ENCODE data around the gene FLRT1.
A peak's percentile ranks its signal among the peaks of the same experiment; 100 is the strongest.

FLRT1 gene

DNA sequence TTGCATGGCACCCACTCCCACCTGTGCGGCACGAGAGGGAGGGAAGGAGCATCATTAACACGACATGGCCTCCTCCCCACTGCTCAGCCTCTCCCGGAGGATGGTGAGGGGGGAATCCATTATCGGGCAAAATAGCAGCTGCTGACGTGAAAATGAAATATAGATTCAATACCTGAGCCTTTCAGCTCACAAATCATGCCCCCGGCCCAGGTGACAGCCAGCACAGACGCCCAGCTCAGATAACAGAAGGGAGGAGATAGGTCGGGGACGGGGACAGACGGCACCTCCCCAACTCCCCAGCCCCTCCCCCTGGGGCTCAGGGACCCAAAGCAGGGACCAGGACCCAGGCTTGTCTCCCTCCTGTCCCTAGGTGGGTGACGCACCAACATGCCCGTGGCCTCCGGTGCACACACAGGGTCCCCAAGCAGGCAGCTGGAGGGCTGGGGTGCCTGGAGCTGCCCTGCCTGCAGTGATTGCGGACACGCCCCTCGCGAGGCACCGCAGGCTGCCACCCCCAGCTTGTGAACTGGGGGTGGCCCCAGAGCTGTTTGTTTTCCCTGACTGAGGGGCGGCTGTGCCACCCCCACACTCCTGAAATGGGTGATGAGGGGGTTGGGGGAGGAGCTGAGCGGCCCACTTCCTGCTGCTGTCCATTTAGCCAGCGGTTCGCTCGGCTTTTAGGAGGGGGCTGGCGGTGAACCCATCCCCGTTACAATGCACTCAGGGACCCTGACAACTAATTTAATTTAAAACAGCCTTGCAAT, 31.7 kb downstream of the FLRT1 start:
- no peak for DNase-seq (ENCODE audit: low read depth)

DNA sequence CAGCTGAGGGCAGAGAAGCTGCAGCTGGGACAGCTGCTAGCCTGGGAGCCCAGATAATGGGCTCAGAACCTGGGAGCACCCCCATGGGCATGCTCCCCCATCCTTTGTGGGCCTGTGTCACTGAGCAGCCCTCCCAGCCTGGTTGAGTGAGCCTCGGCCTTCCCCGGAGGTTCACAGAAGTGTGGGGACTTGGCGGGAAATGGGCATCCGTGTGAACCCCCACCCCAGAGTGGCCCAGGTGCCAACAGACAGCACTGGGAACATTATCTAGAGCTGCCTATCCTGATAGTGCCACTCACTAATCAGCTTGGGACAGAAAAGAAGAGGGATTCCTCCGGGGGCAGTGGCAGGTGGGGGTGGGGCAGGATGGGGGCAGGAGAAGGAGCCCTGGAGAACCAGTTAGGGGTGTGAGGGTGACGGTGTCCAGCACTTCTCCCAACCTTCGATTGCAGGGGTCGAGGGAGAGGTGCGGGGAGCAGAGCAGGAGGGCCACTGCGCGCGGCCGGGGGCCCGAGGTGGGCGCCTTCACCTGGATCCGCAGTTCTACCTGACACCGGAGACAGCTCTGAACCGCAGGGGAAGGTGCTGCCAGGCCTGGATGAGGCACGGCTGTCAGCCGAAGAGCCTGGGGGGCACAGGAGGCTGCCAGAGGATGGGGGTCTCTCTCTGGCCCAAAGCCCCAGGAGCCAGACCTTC, 33.1 kb downstream of the FLRT1 start:
- DNase-seq (ENCODE audit: low read depth), result no peak

DNA sequence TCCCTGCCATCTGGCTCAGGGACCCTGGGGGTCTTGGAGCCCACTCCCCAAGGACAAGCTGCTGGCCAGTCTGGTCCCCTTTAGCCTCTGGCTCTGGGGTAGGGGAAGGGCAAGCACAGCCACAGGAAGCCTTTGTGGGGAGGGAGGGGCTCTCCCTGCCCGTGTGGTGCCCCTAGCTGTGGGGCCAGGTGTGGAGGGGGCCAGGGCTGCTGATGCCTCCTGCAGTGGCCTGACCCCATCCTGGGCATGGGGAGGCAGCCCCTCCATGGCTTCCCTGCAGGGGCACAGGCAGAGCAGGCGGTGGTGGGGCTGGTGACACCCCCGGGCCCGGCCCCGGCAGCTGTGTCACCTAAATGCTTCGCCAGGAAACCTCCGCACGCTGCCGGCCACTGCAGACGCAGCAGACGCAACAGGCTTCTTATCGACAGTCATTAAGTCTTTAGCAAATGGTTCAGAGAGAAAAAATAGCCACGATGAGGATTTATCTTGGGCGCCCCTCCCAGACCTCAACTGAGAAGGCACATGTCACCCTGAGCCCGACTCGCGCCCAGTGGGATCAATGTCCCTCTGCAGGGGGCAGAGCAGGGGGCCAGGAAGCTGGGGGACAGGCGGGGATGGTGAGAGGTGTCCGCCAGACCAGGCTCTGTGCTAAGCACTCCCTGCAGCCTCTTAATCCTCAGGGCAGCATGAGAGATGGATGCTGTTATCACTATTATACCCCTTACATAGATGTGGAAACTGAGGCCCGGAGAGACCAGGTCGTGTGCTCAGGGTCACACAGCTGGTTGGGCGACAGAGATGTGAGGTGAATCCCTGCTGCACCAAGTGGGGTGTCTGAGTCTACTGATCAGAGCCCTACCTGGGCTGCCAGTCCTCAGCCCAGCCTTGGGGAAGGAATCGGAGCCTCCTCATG, 33.9 kb downstream of the FLRT1 start:
- no peak for DNase-seq (ENCODE audit: low read depth)

DNA sequence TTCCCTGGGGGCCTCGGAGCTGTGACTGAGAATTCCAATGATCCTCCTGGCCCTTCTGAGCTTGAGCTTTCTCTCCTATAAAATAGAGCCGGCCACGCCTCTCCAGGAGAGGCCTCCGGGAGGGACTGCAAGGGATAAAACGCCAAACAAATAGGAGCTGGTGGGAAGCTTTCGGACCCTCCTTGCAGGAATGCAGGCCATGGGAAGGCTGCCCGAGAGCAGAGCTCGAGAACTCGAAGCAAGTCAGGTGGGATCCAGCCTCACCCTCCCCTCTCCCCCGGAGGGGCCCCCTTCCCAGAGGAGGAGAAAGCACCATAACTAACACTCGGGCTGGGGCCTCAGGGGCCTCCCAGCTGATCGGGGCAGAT, 34.6 kb downstream of the FLRT1 start:
- DNase-seq (ENCODE audit: low read depth), result no peak

DNA sequence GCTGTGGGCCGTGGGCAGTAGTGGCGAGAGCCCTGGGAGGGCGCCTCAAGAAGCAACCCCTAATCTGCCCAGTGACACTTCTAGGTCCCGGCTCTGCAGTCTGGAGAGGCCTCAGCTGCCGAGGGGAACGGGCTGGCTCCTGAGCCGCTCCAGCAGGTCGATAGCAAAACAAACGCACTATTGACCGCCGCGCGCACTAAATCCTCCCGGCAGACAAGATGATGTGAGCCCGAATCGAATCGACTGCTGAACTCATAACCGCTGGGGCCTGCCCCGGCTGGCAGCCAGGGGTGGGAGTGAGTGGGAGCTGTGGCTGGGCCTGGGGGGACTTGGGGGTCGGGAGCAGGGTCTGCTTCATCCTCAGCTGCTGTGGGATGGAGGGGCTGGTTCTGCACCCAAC, 36.1 kb downstream of the FLRT1 start:
- no peak for DNase-seq (ENCODE audit: low read depth)

GRCh38 chr11:64072403-64072802, 36.7 kb downstream of the FLRT1 start:
- no peak for DNase-seq (ENCODE audit: low read depth)

GRCh38 chr11:64072871-64073270, 37.1 kb downstream of the FLRT1 start:
- DNase-seq (ENCODE audit: low read depth), result no peak

- no peak for DNase-seq (ENCODE audit: low read depth)
These were observed 37.8 kb downstream of the FLRT1 start for GRCh38 chr11:64073542-64073941.

DNA sequence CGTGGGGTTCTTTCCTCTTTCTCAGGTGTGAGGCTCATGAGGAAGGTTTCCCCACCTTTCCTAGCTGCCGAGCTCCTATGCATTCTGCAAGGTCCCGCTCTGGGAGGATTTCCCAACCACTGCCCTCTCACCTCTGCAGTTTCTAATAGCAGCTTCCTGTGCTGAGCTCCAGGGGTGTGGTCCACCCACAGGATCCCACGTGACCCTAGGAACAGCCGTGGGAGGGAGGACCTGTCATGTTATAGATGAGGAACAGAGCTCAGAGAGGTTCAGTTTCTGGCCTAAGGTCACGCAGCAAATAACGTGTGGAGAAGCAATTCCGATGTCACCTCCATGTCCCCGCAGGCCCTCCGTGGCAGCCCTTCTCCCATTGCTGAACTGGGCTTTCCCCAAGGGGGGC, 38.5 kb downstream of the FLRT1 start:
- DNase-seq (ENCODE audit: low read depth), result peak; percentile 7

- DNase-seq (ENCODE audit: low read depth), result no peak
These were observed 41.0 kb downstream of the FLRT1 start for GRCh38 chr11:64076758-64077157.

GRCh38 chr11:64077607-64078006, 41.9 kb downstream of the FLRT1 start:
- no peak for DNase-seq (ENCODE audit: low read depth)

DNA sequence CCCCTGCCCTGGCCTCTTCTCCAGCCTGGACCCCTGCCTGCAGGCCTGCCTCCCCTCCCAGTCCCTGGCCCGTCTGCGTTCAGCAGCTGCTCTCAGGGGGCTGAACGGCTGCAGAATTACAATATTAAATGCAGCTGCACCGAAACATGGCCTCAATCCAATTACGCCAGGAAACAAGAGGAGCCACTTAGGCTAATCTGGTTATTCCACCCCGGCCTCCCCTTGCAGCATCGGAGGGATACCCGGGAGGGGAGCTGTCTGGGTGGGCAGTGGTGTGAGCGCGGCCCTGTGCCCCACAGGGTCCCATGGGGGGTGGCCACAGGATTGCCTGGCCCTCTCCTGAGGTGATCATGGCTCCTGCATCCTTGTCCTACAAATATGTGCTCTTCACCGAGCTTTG, 42.6 kb downstream of the FLRT1 start:
- no peak for DNase-seq (ENCODE audit: low read depth)

- no peak for DNase-seq (ENCODE audit: low read depth)
These were observed 43.2 kb downstream of the FLRT1 start for GRCh38 chr11:64078905-64079304.

GRCh38 chr11:64080390-64080789, 44.7 kb downstream of the FLRT1 start:
- no peak for DNase-seq (ENCODE audit: low read depth)

DNA sequence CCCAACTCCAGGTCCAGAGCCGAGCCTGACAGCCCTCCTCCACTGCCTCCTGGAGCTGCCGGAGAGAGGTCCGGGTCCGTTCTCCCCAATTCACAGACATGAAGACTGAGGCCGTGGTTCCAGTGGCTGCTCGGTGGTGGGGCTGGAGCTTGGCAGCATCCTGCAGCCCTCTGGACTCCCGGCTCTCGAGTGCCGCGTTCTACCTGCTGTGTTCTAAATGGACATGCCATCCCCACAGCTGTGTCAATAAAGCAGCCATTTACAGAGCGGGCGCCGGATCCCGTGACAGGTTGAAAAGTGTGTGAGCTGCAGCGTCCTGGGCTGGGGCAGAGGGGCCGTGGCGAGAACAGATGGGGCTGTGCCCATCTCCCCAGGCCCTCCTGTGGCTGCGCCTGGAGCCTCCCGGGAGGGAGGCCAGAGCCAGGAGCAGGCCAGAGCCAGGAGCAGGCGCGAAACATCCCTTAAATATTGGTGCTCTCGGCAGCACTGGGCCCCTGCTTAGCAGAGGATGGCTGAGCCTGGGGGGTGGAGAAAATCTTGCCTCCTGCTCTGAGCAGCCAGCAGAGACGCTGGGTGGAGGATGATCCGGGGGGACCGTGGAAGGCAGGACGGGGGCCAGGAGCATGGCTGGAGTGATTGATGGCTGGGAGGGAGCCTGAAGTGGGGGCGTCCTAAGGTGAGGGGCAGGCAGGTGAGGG, 46.2 kb downstream of the FLRT1 start:
- no peak for DNase-seq (ENCODE audit: low read depth)

- no peak for DNase-seq (ENCODE audit: low read depth)
These were observed 47.8 kb downstream of the FLRT1 start for GRCh38 chr11:64083398-64084080.

- no peak for DNase-seq (ENCODE audit: low read depth)
These were observed 48.6 kb downstream of the FLRT1 start for GRCh38 chr11:64084146-64084950.

DNA sequence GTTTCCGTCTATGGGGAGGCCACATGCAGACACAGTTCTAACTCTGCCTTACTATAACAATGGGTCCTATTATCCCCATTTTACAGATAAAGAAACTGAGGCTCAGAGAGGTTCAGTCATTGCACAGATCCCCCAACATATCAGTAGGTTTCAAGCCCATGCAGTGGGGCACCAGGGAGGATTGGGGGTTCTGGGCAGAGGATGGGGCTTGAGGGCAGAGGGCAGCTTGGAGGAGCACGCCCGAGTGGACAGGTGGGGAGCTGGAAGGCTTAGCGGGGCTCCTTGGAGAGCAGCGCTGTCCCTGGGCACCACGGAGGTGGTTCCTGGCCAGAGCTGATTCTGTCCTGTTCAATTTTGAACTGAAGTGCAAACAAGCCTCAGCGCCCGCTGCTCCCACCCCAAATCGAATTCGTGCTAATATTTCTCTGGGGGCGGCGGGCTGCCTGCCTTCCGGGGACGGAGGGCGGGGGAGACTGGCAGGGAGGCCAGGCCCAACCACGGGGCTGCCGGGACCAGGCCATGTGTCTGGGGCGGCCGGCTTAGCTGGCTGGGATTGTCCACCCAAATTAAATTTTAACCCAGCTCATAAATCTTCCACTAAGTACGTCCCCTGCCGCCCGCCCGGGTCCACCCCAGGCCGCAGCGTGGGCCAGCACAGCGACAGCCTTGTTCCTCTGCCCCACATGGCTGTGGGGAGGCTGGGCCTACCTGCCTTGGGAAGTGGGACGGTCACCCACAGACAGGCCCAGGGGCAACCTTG, 49.4 kb downstream of the FLRT1 start:
- no peak for DNase-seq (ENCODE audit: low read depth)
